GM20000 (cell line): ENCODE results near the gene LRP11.

Experiments used
- DNase-seq: peaks from one replicate; pipeline ENCODE4 v3.0.0; 2012; ENCODE audit warnings: low spot score
- TF ChIP-seq, protein P1 (sequence below): IDR thresholded peaks from 2 replicates; pipeline ENCODE4 v1.5.1; 2012; ENCODE audit warnings: mild to moderate bottlenecking, control low read depth; ENCODE audit errors: extremely low read depth, missing control alignments

Gene LRP11

DNA sequence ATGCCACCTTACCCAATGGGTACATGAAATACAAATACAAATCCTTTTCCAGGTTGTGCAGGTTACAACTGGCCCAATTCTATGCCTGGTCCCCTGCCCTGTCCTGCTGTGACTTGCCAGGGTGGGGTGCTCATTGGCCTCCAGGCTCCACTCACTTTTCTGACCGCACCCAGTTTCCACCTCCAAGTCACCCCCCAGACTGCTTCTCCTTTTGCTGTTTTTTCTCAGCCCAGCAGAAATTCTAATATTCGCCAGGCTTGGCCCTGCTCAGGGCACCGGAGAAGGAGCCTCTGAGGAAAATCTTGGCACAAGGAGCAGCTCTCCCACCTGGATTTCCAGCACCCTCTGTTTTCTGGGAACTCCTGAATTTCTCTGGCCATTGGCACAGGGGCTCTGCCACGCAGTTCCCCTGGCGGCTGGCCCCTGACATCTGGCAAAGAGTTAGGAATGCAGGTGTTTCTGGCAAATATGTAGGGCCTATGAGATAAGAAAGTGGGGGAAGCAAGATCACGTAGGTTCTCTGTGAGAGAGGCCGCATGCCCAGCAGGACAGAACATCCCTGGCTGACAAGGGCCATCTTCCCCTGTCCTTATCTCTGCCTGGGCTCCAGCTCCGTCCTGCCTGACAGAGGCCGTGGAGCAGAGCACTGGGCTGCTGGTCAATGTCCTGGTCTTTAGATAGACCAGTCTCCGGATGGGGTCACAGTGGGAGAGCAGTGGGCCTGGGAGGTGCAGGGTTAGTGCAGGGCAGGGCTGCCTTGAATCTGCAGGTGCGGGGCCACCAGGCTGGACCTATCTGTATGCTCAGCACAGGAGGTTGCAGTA lies 36.7 kb upstream of the LRP11 start:
- DNase-seq: no peak
- TF ChIP-seq, protein P1, sequence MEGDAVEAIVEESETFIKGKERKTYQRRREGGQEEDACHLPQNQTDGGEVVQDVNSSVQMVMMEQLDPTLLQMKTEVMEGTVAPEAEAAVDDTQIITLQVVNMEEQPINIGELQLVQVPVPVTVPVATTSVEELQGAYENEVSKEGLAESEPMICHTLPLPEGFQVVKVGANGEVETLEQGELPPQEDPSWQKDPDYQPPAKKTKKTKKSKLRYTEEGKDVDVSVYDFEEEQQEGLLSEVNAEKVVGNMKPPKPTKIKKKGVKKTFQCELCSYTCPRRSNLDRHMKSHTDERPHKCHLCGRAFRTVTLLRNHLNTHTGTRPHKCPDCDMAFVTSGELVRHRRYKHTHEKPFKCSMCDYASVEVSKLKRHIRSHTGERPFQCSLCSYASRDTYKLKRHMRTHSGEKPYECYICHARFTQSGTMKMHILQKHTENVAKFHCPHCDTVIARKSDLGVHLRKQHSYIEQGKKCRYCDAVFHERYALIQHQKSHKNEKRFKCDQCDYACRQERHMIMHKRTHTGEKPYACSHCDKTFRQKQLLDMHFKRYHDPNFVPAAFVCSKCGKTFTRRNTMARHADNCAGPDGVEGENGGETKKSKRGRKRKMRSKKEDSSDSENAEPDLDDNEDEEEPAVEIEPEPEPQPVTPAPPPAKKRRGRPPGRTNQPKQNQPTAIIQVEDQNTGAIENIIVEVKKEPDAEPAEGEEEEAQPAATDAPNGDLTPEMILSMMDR: no peak

DNA sequence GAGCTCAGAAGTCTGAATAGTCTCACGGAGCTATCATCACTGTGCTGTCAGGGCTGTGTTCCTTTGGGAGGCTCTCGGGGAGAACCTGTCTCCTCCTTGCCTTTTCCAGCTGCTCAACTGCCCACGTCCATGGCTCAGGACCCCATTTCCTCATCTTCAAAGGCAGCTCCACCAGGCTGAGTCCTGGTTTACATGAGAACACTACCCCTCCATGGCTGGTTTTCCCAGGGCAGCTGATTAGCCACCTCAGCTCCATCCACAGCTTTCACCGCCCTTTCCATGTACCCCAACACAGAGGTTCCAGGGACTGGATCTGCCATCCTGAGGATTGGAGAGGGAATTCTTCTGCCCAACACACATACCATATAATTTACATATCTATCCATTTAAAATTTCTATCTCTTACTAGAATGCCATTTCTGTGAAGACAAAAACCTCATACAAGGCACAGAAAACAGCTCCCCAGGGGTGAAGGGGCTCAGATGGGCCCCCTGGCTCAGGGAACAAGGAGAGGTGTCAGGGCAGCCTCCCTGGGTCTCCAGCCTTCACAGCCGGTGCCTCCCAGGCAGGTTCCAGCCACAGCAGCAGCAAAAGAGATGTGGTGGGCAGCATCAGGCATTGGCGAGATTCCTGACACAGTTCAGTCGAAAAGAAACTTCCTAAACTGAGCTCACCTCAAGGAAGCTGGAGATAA lies 35.9 kb upstream of the LRP11 start:
- no peak for DNase-seq
- TF ChIP-seq, protein P1: no peak

DNA sequence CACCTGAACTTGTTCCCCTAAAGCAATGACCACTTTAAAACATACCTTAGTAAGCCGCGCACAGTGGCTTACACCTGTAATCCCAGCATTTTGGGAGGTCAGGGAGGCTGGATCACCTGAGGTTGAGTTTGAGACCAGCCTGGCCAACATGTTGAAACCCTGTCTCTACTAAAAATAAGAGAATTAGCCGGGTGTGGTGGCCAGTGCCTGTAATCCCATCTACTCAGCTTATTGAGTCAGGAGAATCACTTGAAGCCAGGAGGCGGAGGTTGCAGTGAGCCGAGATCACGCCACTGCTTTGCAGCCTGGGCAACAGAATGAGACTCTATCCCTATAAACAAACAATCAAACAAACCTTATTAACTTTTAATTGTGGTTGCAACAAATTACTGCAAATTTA lies 35.3 kb upstream of the LRP11 start:
- TF ChIP-seq, protein P1: no peak
- no peak for DNase-seq

GRCh38 chr6:149898966-149899365 lies 34.8 kb upstream of the LRP11 start:
- DNase-seq: no peak
- TF ChIP-seq, protein P1: no peak

DNA sequence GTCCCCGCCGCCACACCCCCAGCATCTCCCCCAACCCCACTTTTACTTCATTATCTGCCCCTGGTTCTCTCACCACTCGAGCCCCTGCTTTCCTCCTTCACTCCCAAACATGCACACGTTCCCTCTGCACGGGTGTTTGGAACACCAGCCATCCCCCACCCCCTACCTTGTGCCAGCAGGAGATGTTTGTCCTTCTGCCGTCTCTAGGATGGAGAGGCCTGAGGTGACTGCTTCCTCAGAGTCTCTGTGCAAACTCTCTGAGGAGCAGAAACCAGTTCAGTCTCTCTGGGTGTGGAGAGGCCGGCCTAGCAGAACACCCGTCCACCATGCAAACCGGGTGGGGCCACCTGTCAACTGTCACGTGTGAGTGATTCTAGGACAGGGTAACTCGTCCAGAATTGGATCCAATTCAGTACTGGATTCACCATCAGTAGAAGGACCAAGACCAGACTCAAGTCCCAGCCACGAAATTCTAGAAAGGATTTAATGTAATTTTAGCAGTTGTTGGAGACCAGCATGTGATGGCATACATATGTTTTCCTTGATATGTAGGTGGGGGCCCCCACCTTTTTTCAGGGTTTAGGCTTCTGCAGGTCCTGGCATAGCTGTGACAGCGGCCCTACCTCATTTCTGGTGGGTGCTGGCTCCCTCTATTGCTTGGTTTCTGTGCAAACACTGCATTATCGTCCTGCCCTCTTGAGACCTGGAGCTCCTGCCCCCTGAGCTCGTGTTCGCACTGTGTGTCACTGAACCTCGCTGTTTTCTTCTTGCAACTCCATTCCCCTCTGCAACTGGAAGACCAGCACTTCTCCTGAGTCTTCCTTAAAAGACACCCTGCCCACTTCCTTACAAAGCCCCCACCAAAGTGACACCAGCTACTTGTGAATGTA lies 33.9 kb upstream of the LRP11 start, which contains the start of gene RAET1E:
Gene RAET1E (minus strand): TSS at position 259 of the 890 bp plus-strand sequence. CDS start 7,212 bp downstream, outside the sequence.
- TF ChIP-seq, protein P1: no peak
- DNase-seq: no peak

GRCh38 chr6:149897015-149897697 lies 33.0 kb upstream of the LRP11 start:
- TF ChIP-seq, protein P1: no peak
- DNase-seq: no peak
